Lung (tissue), 12 donors: ENCODE results near the gene VWC2L. TPM values are rescaled to one million over a fixed set of nuclear protein-coding genes. Genes with fewer than 3 reads are reported as not detected.

ENCODE experiments used
- ATAC-seq: fragments of 200-7000 bp; cut with Tn5 transposase; one replicate; pipeline ENCODE4 v1.9.1; 2020; ENCODE audit warnings: moderate number of reproducible peaks; ENCODE audit not compliant: insufficient read depth, low FRiP score
- DNase-seq, 3 donors: peaks; one replicate each; pipeline ENCODE4 v3.0.0-alpha.2; 2013 to 2017
- H3K27ac ChIP-seq, 2 donors: one replicate each; pipeline ENCODE4 v1.5.1; 2013; ENCODE audit warnings: mild to moderate bottlenecking in 2 of 2, moderate library complexity in 2 of 2, control low read depth in 1 of 2, inconsistent platforms in 1 of 2, low read depth in 1 of 2, low read length in 1 of 2
- H3K27me3 ChIP-seq, 3 donors: one replicate each; pipeline ENCODE4 v1.5.1; 2013; ENCODE audit warnings: low read length in 2 of 3; ENCODE audit not compliant: control insufficient read depth in 3 of 3, insufficient read depth in 3 of 3
- H3K36me3 ChIP-seq, 4 donors: one replicate each; pipeline ENCODE4 v1.5.1; 2013; ENCODE audit warnings: low read length in 4 of 4, mild to moderate bottlenecking in 1 of 4, moderate library complexity in 1 of 4; ENCODE audit not compliant: control insufficient read depth in 4 of 4, insufficient read depth in 4 of 4
- H3K4me1 ChIP-seq, 5 donors: one replicate each; pipeline ENCODE4 v1.5.1; 2013; ENCODE audit warnings: low read length in 5 of 5, mild to moderate bottlenecking in 2 of 5, moderate library complexity in 1 of 5; ENCODE audit not compliant: control insufficient read depth in 5 of 5, insufficient read depth in 5 of 5
- H3K4me3 ChIP-seq: one replicate; pipeline ENCODE4 v1.5.1; 2013; ENCODE audit warnings: mild to moderate bottlenecking, control low read depth, moderate library complexity
- H3K9ac ChIP-seq, 2 donors: one replicate each; pipeline ENCODE4 v1.5.1; 2013; ENCODE audit warnings: low read length in 2 of 2, control low read depth in 1 of 2; ENCODE audit not compliant: insufficient read depth in 1 of 2
- H3K9me3 ChIP-seq, 4 donors: one replicate each; pipeline ENCODE4 v1.5.1; 2013; ENCODE audit warnings: low read length in 3 of 4, mild to moderate bottlenecking in 1 of 4, moderate library complexity in 1 of 4; ENCODE audit not compliant: control insufficient read depth in 4 of 4, insufficient read depth in 3 of 4
- CTCF ChIP-seq: IDR thresholded peaks from 2 replicates; pipeline ENCODE4 v1.5.1; 2012; ENCODE audit warnings: mild to moderate bottlenecking; ENCODE audit errors: control extremely low read depth, extremely low read depth
- WGBS, 2 donors: extraction: QIAGEN DNeasy Blood & Tissue Kit; methylation state at CpG; one replicate each; pipeline ENCODE4 v1.1.7; 2013; 5-methylcytosine and 5-hydroxymethylcytosine counted together
- polyA plus RNA-seq, 2 donors: library from polyadenylated mRNA; stranded (reverse); fragments of 200-250 nt; gene quantifications; one replicate each; pipeline ENCODE4 v1.2.1, GENCODE V29; 2013
- total RNA-seq, 2 donors: library from RNA; depleted of rRNA in 1 of 2; stranded (reverse); fragments of >200 nt in 1 of 2; gene quantifications; one replicate each; pipeline ENCODE4 v1.2.1, GENCODE V29; 2014 to 2021
- donor health status: control.
- donor health status: control.
- donor health status: Bipolar disorder and iron deficiency.
- donor health status: healthy.
- donor health status: DM: yes; HTN: yes; CAD: no.

VWC2L gene
- total and polyA plus RNA-seq, 4 donors, result 0.01 to 0.57 (median 0.14) TPM

- Histone ChIP-seq H3K27me3 (no peaks in the 10 kb centered on the region), H3K4me1 (no peaks in the 10 kb centered on the region), H3K36me3 (no peaks in the 10 kb centered on the region), H3K27ac (no peak overlapping the region), H3K4me3 (no peak overlapping the region), H3K9me3 (no peaks in the 10 kb centered on the region), H3K9ac (no peak overlapping the region)
- no peak for ATAC-seq
- 89 to 92% methylated on average over 3 of the region's 3 CpGs for WGBS, 2 donors
- DNase-seq, result no peak
- no peak for TF ChIP-seq CTCF
Measured at GRCh38 chr2:214574084-214574781, 163.4 kb downstream of the VWC2L start.

GRCh38 chr2:214575030-214575429, 164.2 kb downstream of the VWC2L start:
- ATAC-seq, result no peak
- no peak overlapping the region for H3K4me3 ChIP-seq

GRCh38 chr2:214575465-214575864, 164.6 kb downstream of the VWC2L start:
- H3K9me3 ChIP-seq, result no peaks in the 10 kb centered on the region
- no peak overlapping the region for H3K9ac ChIP-seq
- no peaks in the 10 kb centered on the region for H3K4me1 ChIP-seq
- ATAC-seq, result no peak
- WGBS, 2 donors, result 56 to 59% methylated on average over 7 of the region's 7 CpGs
- H3K27me3 ChIP-seq, result no peaks in the 10 kb centered on the region
- DNase-seq, result no peak
- H3K27ac ChIP-seq, result no peak overlapping the region
- no peak overlapping the region for H3K4me3 ChIP-seq
- H3K36me3 ChIP-seq, result no peaks in the 10 kb centered on the region
- TF ChIP-seq CTCF, result no peak

More at GRCh38 chr2:214575030-214575429, 164.2 kb downstream of the VWC2L start:
- no peak for DNase-seq
- Histone ChIP-seq H3K27me3 (no peaks in the 10 kb centered on the region), H3K36me3 (no peaks in the 10 kb centered on the region), H3K9me3 (no peaks in the 10 kb centered on the region), H3K4me1 (no peaks in the 10 kb centered on the region), H3K9ac (no peak overlapping the region), H3K27ac (no peak overlapping the region)
- 28 to 54% methylated on average over 6 of the region's 6 CpGs for WGBS, 2 donors
- no peak for TF ChIP-seq CTCF

GRCh38 chr2:214577769-214578168, 166.9 kb downstream of the VWC2L start:
- Histone ChIP-seq H3K36me3 (no peaks in the 10 kb centered on the region), H3K9me3 (no peaks in the 10 kb centered on the region), H3K27me3 (no peaks in the 10 kb centered on the region), H3K27ac (no peak overlapping the region), H3K4me3 (no peak overlapping the region), H3K4me1 (no peaks in the 10 kb centered on the region), H3K9ac (no peak overlapping the region)
- TF ChIP-seq CTCF, result no peak
- WGBS, 2 donors, result 82 to 94% methylated on average over 6 of the region's 6 CpGs
- ATAC-seq, result no peak
- DNase-seq, result no peak
